ENCODE data around the gene HIRA. TPM values are rescaled to one million over a fixed set of nuclear protein-coding genes. Genes with fewer than 3 reads are reported as not detected.
A peak's percentile ranks its signal among the peaks of the same experiment; 100 is the strongest.

The HIRA gene
- total and polyA plus RNA-seq, 9 of the 15 experiments (the other 6 are each of a cell fraction or from before 2014, with no cell fraction given): 0.96 to 132 (median 58.4) TPM

DNA sequence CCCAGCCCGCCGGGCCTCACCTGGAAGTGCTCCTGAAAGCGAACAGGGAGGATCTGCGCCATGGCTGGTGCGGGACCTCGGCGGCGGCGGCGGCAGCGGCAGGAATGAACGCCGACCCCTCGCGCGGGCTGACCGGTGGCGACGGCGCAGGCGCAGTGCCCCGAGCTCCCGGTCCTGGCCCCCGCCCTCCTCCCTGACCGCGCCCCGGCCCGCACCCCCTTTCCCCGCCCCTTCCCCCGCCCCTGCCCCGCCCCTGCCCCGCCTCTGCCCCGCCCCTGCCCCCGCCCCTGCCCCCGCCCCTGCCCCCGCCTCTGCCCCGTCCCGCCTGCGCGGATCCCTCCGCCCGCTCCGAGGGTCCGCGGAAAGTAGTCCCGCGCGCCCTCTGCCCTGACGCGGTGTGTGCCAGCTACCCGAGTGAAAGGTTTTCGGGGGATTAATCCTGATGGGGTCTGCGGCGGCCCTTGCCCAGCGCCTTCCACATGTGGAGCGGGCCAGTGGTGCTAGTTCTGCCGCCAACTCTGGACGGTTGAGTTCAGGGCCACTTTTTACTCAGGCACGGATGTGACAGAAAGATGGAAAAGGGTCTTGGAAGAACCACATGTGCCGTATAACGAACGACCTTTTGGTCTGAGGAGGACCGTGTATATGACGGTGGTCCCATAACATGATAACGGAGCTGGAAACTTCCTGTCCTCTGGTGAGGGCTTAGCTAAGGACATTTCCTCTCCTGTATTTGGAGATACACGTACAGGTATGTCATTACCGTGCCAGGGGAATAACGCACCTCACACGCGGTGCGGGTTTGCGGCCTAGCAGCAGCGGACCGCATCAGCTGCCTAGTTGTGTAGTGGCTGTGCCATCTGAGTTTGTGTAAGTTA lies 139.7 kb downstream of the HIRA start, which contains the start of gene CLTCL1 (continued):
- TF ChIP-seq VEZF1 (CRISPR knock-in tag; IDR thresholded peaks at IDR 0.05): peak; percentile 98
- TF ChIP-seq TSC22D4 (tag; IDR thresholded peaks at IDR 0.05): 0 out of 2 replicates have a peak, but pooled peaks have one; percentile 12
- TF ChIP-seq ARNT (IDR thresholded peaks at IDR 0.05): peak in 1 of 2 experiments; percentile 87; a peak in 3 of 4 replicates
- no peak for TF ChIP-seq GTF2E2 (tag; IDR thresholded peaks at IDR 0.05)
- no peak for TF ChIP-seq POLR3A (IDR thresholded peaks at IDR 0.05; ENCODE audit: borderline replicate concordance, extremely low read depth, insufficient read depth, insufficient read length)
- TF ChIP-seq DACH1 (IDR thresholded peaks at IDR 0.05; ENCODE audit: partially characterized antibody): no peak
- peak; percentile 88 to 89 for TF ChIP-seq NRF1 (conservative IDR thresholded peaks at IDR 0.05 in 1 of 2, IDR thresholded peaks at IDR 0.05 in 1 of 2)
- TF ChIP-seq, protein P1, sequence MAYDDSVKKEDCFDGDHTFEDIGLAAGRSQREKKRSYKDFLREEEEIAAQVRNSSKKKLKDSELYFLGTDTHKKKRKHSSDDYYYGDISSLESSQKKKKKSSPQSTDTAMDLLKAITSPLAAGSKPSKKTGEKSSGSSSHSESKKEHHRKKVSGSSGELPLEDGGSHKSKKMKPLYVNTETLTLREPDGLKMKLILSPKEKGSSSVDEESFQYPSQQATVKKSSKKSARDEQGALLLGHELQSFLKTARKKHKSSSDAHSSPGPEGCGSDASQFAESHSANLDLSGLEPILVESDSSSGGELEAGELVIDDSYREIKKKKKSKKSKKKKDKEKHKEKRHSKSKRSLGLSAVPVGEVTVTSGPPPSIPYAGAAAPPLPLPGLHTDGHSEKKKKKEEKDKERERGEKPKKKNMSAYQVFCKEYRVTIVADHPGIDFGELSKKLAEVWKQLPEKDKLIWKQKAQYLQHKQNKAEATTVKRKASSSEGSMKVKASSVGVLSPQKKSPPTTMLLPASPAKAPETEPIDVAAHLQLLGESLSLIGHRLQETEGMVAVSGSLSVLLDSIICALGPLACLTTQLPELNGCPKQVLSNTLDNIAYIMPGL (CRISPR knock-in tag; IDR thresholded peaks at IDR 0.05): peak; percentile 94; the same call in 1 of the 2 replicates
- no peak for TF ChIP-seq CCAR2 (IDR thresholded peaks at IDR 0.05; ENCODE audit: low read depth, low read length)
- TF ChIP-seq CREBBP (IDR thresholded peaks at IDR 0.05; ENCODE audit: low read depth, low read length): no peak
- TF ChIP-seq ZNF224 (CRISPR knock-in tag; IDR thresholded peaks at IDR 0.05): peak; percentile 81; the same call in 1 of the 2 replicates
- TF ChIP-seq, protein P2, sequence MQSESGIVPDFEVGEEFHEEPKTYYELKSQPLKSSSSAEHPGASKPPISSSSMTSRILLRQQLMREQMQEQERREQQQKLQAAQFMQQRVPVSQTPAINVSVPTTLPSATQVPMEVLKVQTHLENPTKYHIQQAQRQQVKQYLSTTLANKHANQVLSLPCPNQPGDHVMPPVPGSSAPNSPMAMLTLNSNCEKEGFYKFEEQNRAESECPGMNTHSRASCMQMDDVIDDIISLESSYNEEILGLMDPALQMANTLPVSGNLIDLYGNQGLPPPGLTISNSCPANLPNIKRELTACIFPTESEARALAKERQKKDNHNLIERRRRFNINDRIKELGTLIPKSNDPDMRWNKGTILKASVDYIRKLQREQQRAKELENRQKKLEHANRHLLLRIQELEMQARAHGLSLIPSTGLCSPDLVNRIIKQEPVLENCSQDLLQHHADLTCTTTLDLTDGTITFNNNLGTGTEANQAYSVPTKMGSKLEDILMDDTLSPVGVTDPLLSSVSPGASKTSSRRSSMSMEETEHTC (IDR thresholded peaks at IDR 0.05): peak; percentile 15; the same call in 1 of the 2 replicates
- no peak for TF ChIP-seq ELF1 (tag; IDR thresholded peaks at IDR 0.05)
- 0 out of 2 replicates have a peak, but pooled peaks have one; percentile 14 for TF ChIP-seq ZNF134 (CRISPR knock-in tag; conservative IDR thresholded peaks at IDR 0.05)
- TF ChIP-seq AFF1 (IDR thresholded peaks at IDR 0.05; ENCODE audit: low read depth in 1 of 2, partially characterized antibody in 2 of 2): peak; percentile 75 to 86
- no peak; the same call in 1 of the 2 replicates for TF ChIP-seq MECOM (CRISPR knock-in tag; IDR thresholded peaks at IDR 0.05)
